Neuronal stem cell (in vitro differentiated cells): ENCODE measurements around the gene COL13A1.

ENCODE experiments used
- DNase-seq: peaks from one replicate; pipeline ENCODE4 v3.0.0-alpha.2; 2013; ENCODE audit warnings: low spot score
- H2AFZ ChIP-seq: one replicate; pipeline ENCODE4 v1.6.1; 2013; ENCODE audit warnings: mild to moderate bottlenecking, low read length, inconsistent platforms
- H2AK5ac ChIP-seq: 2 replicates; pipeline ENCODE4 v1.6.1; 2013; ENCODE audit warnings: low read depth, mild to moderate bottlenecking, inconsistent platforms, low read length, moderate library complexity, mixed read lengths
- H2BK120ac ChIP-seq: 2 replicates; pipeline ENCODE4 v1.6.1; 2013; ENCODE audit warnings: low read depth, mild to moderate bottlenecking, inconsistent platforms, low read length, moderate library complexity, mixed read lengths
- H2BK12ac ChIP-seq: one replicate; pipeline ENCODE4 v1.6.1; 2013; ENCODE audit warnings: low read length, inconsistent platforms
- H2BK15ac ChIP-seq: 2 replicates; pipeline ENCODE4 v1.6.1; 2013; ENCODE audit warnings: mild to moderate bottlenecking, low read length, inconsistent platforms, mixed read lengths
- H2BK5ac ChIP-seq: one replicate; pipeline ENCODE4 v1.6.1; 2013; ENCODE audit warnings: inconsistent platforms, mild to moderate bottlenecking, low read length, moderate library complexity
- H3K14ac ChIP-seq: one replicate; pipeline ENCODE4 v1.6.1; 2013; ENCODE audit warnings: low read length, inconsistent platforms
- H3K18ac ChIP-seq: 2 replicates; pipeline ENCODE4 v1.6.1; 2013; ENCODE audit warnings: low read length, inconsistent platforms
- H3K23ac ChIP-seq: 2 replicates; pipeline ENCODE4 v1.6.1; 2013; ENCODE audit warnings: low read depth, mild to moderate bottlenecking, mixed read lengths, low read length, inconsistent platforms; ENCODE audit not compliant: poor library complexity
- H3K27ac ChIP-seq: replicated peaks from 3 replicates; pipeline ENCODE4 v1.5.1; 2013; ENCODE audit warnings: low read length, inconsistent platforms
- H3K27me3 ChIP-seq, 3 experiments: 2 replicates each; pipeline ENCODE4 v1.6.1; 2013; ENCODE audit warnings: low read length in 3 of 3, mild to moderate bottlenecking in 2 of 3, inconsistent platforms in 1 of 3, low read depth in 1 of 3, mixed read lengths in 1 of 3, moderate library complexity in 1 of 3; ENCODE audit not compliant: control insufficient read depth in 3 of 3, insufficient read depth in 3 of 3
- H3K36me3 ChIP-seq, 2 donors: replicated peaks in 1 of 2; 2 replicates each; pipeline ENCODE4 v1.6.1; 2013; ENCODE audit warnings: low read length in 2 of 2; ENCODE audit not compliant: control insufficient read depth in 2 of 2, insufficient read depth in 2 of 2
- H3K4ac ChIP-seq: 2 replicates; pipeline ENCODE4 v1.6.1; 2013; ENCODE audit warnings: inconsistent platforms, mild to moderate bottlenecking, low read length, moderate library complexity
- H3K4me1 ChIP-seq, 2 donors: 1 replicate in 1 of 2; 2 replicates in 1 of 2; pipeline ENCODE4 v1.6.1; 2013; ENCODE audit warnings: low read length in 2 of 2, low read depth in 1 of 2; ENCODE audit not compliant: control insufficient read depth in 2 of 2, insufficient read depth in 1 of 2
- H3K4me2 ChIP-seq: one replicate; pipeline ENCODE4 v1.6.1; 2013; ENCODE audit warnings: mild to moderate bottlenecking, low read length, inconsistent platforms; ENCODE audit not compliant: insufficient read depth, poor library complexity, severe bottlenecking
- H3K4me3 ChIP-seq, 2 donors: 2 replicates each; pipeline ENCODE4 v1.5.1; 2013; ENCODE audit warnings: low read length in 2 of 2, mild to moderate bottlenecking in 2 of 2, inconsistent platforms in 1 of 2, moderate library complexity in 1 of 2
- H3K79me1 ChIP-seq: one replicate; pipeline ENCODE4 v1.6.1; 2013; ENCODE audit warnings: low read depth, mild to moderate bottlenecking, inconsistent platforms, low read length, moderate library complexity
- H3K9ac ChIP-seq: one replicate; pipeline ENCODE4 v1.6.1; 2013; ENCODE audit warnings: mild to moderate bottlenecking, low read depth, low read length, inconsistent platforms; ENCODE audit not compliant: poor library complexity
- H3K9me3 ChIP-seq, 2 donors: replicated peaks in 1 of 2; 2 replicates each; pipeline versions ENCODE3 to v1.6.1; 2013; ENCODE audit warnings: low read length in 2 of 2, mild to moderate bottlenecking in 2 of 2, inconsistent platforms in 1 of 2, low read depth in 1 of 2, mixed read lengths in 1 of 2, moderate library complexity in 1 of 2; ENCODE audit not compliant: control insufficient read depth in 2 of 2, insufficient read depth in 1 of 2
- H4K8ac ChIP-seq: one replicate; pipeline ENCODE4 v1.6.1; 2013; ENCODE audit warnings: low read depth, mild to moderate bottlenecking, inconsistent platforms, low read length, moderate library complexity
- H4K91ac ChIP-seq: one replicate; pipeline ENCODE4 v1.6.1; 2013; ENCODE audit warnings: low read length, low read depth, mild to moderate bottlenecking, inconsistent platforms; ENCODE audit not compliant: poor library complexity
- WGBS, 2 donors: extraction: QIAGEN DNeasy Blood & Tissue Kit; methylation state at CpG; one replicate each; pipeline ENCODE4 v1.1.7; 2013; ENCODE audit warnings: missing lambda C conversion rate in 2 of 2, mixed read lengths in 1 of 2; ENCODE audit not compliant: insufficient read length in 2 of 2, insufficient replicate concordance in 1 of 2; ENCODE audit errors: extremely low coverage in 2 of 2; 5-methylcytosine and 5-hydroxymethylcytosine counted together

Gene COL13A1

DNA sequence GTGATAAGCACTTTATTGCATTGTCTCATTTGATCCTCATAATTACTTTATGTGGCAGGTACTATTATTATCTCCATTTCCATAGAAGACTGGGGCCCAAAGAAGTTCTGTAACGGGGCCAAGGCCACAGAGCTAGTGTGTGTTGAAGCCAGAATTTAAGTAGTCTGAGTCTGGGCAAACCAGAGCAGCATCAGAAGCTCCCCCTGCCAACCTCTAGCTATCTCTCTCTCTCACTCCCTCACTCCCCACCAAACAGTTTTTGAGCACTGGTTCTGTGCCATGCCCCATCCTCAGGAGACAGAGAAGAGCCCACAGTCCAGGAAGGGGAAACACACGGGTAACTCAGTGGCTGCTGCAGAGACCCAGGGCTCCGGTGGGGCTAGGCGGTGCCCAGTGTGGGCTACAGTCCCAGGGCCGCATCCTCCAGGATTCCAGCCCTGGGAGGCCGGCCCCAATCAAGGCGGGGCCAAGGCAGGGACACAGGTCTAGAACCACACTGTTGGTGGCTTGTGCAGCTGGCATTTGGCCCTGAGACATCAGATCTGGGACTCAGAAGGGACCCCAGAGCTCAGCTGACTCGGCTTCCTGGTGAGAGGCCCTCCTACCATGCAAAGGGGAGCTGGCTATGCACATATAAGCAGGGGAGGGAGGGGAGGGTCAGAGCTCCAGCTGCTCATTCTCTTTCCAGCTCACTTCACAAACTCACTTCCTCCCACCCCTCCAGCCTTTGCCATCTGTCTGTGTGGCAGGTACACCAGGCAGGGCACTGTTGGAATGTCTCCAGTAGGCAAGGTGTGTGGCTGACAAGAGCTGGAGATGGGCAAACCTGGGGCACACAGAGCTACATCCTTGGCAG is 34.4 kb downstream of the COL13A1 start:
- Histone ChIP-seq H2BK120ac (no peak overlapping the region), H3K4me3 (no peak overlapping the region), H3K36me3 (no peaks in the 10 kb centered on the region), H2AFZ (no peak overlapping the region), H3K9ac (no peak overlapping the region), H2BK15ac (no peak overlapping the region), H2BK5ac (no peak overlapping the region), H2AK5ac (peak overlapping the region; percentile 12), H3K4me2 (no peak overlapping the region), H3K23ac (no peak overlapping the region), H3K27me3 (peaks cover 0 to 4% (median 0%) of the 10 kb centered on the region in 3 experiments), H3K4me1 (peaks cover 18 to 20% of the 10 kb centered on the region in 2 donors), H4K91ac (no peak overlapping the region), H4K8ac (no peak overlapping the region), H3K14ac (no peak overlapping the region), H3K79me1 (no peaks in the 10 kb centered on the region), H2BK12ac (no peak overlapping the region), H3K4ac (peak overlapping the region; percentile 8), H3K18ac (peak overlapping the region; percentile 66), H3K9me3 (no peaks in the 10 kb centered on the region), H3K27ac (no peak overlapping the region)
- no CpG with 5 or more reads among the region's 8 CpGs for WGBS, 2 donors
- DNase-seq, result no peak

- Histone ChIP-seq H2AK5ac (peak overlapping the region; percentile 12), H3K4me1 (peaks cover 18 to 20% of the 10 kb centered on the region in 2 donors), H3K9ac (no peak overlapping the region), H3K79me1 (no peaks in the 10 kb centered on the region), H3K36me3 (no peaks in the 10 kb centered on the region), H2BK12ac (no peak overlapping the region), H2BK5ac (no peak overlapping the region), H3K18ac (peak overlapping the region; percentile 66), H3K23ac (no peak overlapping the region), H4K91ac (no peak overlapping the region), H3K4me2 (no peak overlapping the region), H2BK15ac (no peak overlapping the region), H3K4ac (peak overlapping the region; percentile 8), H3K9me3 (no peaks in the 10 kb centered on the region), H3K4me3 (no peak overlapping the region), H3K27ac (no peak overlapping the region), H3K14ac (no peak overlapping the region), H2AFZ (no peak overlapping the region), H4K8ac (no peak overlapping the region), H3K27me3 (peaks cover 0 to 4% (median 0%) of the 10 kb centered on the region in 3 experiments), H2BK120ac (no peak overlapping the region)
- no peak for DNase-seq
- WGBS, 2 donors, result no CpG with 5 or more reads among the region's 6 CpGs
Observed at GRCh38 chr10:69836731-69837030, 35.0 kb downstream of the COL13A1 start.

GRCh38 chr10:69837261-69837660 is 35.6 kb downstream of the COL13A1 start:
- Histone ChIP-seq H3K14ac (no peak overlapping the region), H3K4me1 (peaks cover 18 to 20% of the 10 kb centered on the region in 2 donors), H2AFZ (no peak overlapping the region), H3K27me3 (peaks cover 0 to 4% (median 0%) of the 10 kb centered on the region in 3 experiments), H3K23ac (no peak overlapping the region), H3K18ac (no peak overlapping the region), H3K27ac (no peak overlapping the region), H2AK5ac (no peak overlapping the region), H4K8ac (no peak overlapping the region), H2BK5ac (no peak overlapping the region), H2BK12ac (no peak overlapping the region), H3K4me3 (no peak overlapping the region), H3K9me3 (no peaks in the 10 kb centered on the region), H2BK15ac (no peak overlapping the region), H3K4me2 (no peak overlapping the region), H3K4ac (no peak overlapping the region), H3K79me1 (no peaks in the 10 kb centered on the region), H3K36me3 (no peaks in the 10 kb centered on the region), H4K91ac (no peak overlapping the region), H2BK120ac (no peak overlapping the region), H3K9ac (no peak overlapping the region)
- no peak for DNase-seq
- no CpG with 5 or more reads among the region's 5 CpGs for WGBS, 2 donors

DNA sequence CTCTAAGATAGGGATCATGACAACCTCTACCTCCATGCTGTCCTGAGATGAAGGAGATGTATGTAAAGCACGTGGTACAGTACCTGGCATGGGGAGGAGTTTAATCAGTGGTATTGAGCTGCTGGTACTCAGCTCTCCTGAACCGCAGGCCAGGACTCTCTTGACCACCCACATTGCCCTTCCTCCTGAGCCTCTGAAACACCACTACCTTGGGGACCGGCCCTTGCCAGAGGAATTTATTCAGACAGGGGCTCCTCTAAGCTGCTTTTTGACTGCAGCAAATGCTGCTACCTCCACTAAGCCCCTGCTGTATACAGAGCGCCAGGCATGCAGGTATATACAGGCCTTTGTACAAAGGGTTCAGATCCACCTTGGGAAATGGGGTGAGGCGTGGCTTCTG is 36.7 kb downstream of the COL13A1 start:
- Histone ChIP-seq H3K36me3 (no peaks in the 10 kb centered on the region), H3K79me1 (no peaks in the 10 kb centered on the region), H3K18ac (peak overlapping the region; percentile 15), H3K4me2 (no peak overlapping the region), H3K27me3 (peaks cover 0 to 4% (median 0%) of the 10 kb centered on the region in 3 experiments), H4K8ac (no peak overlapping the region), H3K4ac (no peak overlapping the region), H2BK5ac (no peak overlapping the region), H3K9me3 (no peaks in the 10 kb centered on the region), H3K9ac (peak overlapping the region; percentile 7), H4K91ac (no peak overlapping the region), H3K23ac (no peak overlapping the region), H2AK5ac (peak overlapping the region; percentile 50), H3K27ac (no peak overlapping the region), H2BK120ac (no peak overlapping the region), H2AFZ (no peak overlapping the region), H3K4me1 (peaks cover 20 to 21% of the 10 kb centered on the region in 2 donors), H3K14ac (no peak overlapping the region), H2BK12ac (no peak overlapping the region), H2BK15ac (no peak overlapping the region), H3K4me3 (no peak overlapping the region)
- WGBS, 2 donors, result no CpG with 5 or more reads among the region's 5 CpGs
- DNase-seq, result no peak
